ENCODE measurements around the gene UBA6. TPM values are rescaled to one million over a fixed set of nuclear protein-coding genes. Genes with fewer than 3 reads are reported as not detected.

Gene UBA6
- total RNA-seq, 1 donor from 2014 or later, result 146 TPM

GRCh38 chr4:67694662-67695061 lies 6.3 kb downstream of the UBA6 start:
- H3K4me3 ChIP-seq (ENCODE audit: low read depth, low read length), result no peak overlapping the region
- DNase-seq (ENCODE audit: low read depth), result no peak
- no peaks in the 10 kb centered on the region for H3K36me3 ChIP-seq (ENCODE audit: control insufficient read depth, insufficient read depth, low read length)
- H3K27me3 ChIP-seq (ENCODE audit: control insufficient read depth, insufficient read depth, low read length), result no peaks in the 10 kb centered on the region
- no peak for TF ChIP-seq CTCF (IDR thresholded peaks at IDR 0.05; ENCODE audit: insufficient read depth, low read length, poor library complexity, severe bottlenecking)

GRCh38 chr4:67691328-67691727 lies 9.6 kb downstream of the UBA6 start:
- H3K27me3 ChIP-seq (ENCODE audit: control insufficient read depth, insufficient read depth, low read length), result no peaks in the 10 kb centered on the region
- no peak overlapping the region for H3K4me3 ChIP-seq (ENCODE audit: low read depth, low read length)
- DNase-seq (ENCODE audit: low read depth), result no peak
- no peaks in the 10 kb centered on the region for H3K36me3 ChIP-seq (ENCODE audit: control insufficient read depth, insufficient read depth, low read length)
- no peak for TF ChIP-seq CTCF (IDR thresholded peaks at IDR 0.05; ENCODE audit: insufficient read depth, low read length, poor library complexity, severe bottlenecking)

DNA sequence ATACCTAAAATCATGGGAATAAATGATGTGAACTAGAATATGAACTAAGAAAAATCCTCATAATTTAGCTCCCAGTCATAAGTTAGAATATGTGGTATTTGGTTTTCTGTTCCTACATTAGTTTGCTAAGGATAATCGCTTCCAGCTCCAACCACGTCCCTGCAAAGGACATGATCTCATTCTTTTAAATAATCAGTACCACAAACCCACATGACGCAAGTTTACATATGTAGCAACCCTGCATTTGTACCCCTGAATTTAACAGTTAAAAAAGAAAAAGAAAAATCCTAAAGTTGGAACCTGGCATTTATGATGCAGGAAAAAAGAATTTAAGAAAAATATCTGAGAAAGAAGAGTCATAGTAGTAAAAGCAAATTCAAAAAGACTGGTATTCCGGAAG lies 13.3 kb downstream of the UBA6 start:
- no peak for TF ChIP-seq CTCF (IDR thresholded peaks at IDR 0.05; ENCODE audit: insufficient read depth, low read length, poor library complexity, severe bottlenecking)
- H3K36me3 ChIP-seq (ENCODE audit: control insufficient read depth, insufficient read depth, low read length), result no peaks in the 10 kb centered on the region
- H3K4me3 ChIP-seq (ENCODE audit: low read depth, low read length), result no peak overlapping the region
- H3K27me3 ChIP-seq (ENCODE audit: control insufficient read depth, insufficient read depth, low read length), result no peaks in the 10 kb centered on the region
- no peak for DNase-seq (ENCODE audit: low read depth)

DNA sequence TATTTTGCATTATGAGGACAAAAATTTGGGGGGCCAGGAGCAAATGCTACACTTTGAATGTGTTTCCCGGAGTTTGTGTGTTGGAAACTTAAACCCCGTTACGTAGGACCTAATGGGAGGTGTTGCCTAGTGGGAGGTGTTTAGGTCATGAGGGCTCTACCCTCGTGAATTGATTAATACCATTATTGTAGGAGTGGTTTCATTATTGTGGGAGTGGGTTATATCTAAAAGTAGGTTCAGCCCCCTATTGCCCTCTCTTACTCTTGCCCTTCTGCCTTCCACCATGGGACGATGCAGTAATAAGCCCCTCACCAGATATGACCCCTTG lies 15.5 kb downstream of the UBA6 start:
- no peak for DNase-seq (ENCODE audit: low read depth)
- Histone ChIP-seq H3K4me3 (ENCODE audit: low read depth, low read length) (no peak overlapping the region), H3K36me3 (ENCODE audit: control insufficient read depth, insufficient read depth, low read length) (no peaks in the 10 kb centered on the region), H3K27me3 (ENCODE audit: control insufficient read depth, insufficient read depth, low read length) (no peaks in the 10 kb centered on the region)
- no peak for TF ChIP-seq CTCF (IDR thresholded peaks at IDR 0.05; ENCODE audit: insufficient read depth, low read length, poor library complexity, severe bottlenecking)

GRCh38 chr4:67684839-67685531 lies 16.0 kb downstream of the UBA6 start:
- TF ChIP-seq CTCF (IDR thresholded peaks at IDR 0.05; ENCODE audit: insufficient read depth, low read length, poor library complexity, severe bottlenecking), result no peak
- no peak for DNase-seq (ENCODE audit: low read depth)
- Histone ChIP-seq H3K27me3 (ENCODE audit: control insufficient read depth, insufficient read depth, low read length) (no peaks in the 10 kb centered on the region), H3K4me3 (ENCODE audit: low read depth, low read length) (no peak overlapping the region), H3K36me3 (ENCODE audit: control insufficient read depth, insufficient read depth, low read length) (no peaks in the 10 kb centered on the region)

DNA sequence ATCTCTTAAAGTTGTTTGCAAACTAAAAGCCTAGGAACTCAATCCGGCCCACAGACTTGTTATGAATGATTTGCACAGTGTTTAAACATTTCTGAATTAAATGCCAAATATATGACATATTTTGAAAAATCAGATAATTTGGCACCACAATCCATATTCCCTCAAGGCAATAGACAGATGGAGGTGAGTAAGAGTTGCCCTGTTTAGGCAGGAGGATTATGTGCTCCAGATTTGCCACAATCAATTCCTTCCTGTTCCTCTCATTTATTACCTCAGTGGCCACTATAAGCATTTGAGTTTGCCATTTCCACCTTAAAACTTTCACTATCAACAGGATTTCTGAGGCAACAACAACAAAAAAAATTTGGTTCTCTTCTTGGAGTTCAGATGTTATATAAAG lies 18.7 kb downstream of the UBA6 start:
- Histone ChIP-seq H3K27me3 (ENCODE audit: control insufficient read depth, insufficient read depth, low read length) (no peaks in the 10 kb centered on the region), H3K4me3 (ENCODE audit: low read depth, low read length) (no peak overlapping the region), H3K36me3 (ENCODE audit: control insufficient read depth, insufficient read depth, low read length) (no peaks in the 10 kb centered on the region)
- DNase-seq (ENCODE audit: low read depth), result no peak
- no peak for TF ChIP-seq CTCF (IDR thresholded peaks at IDR 0.05; ENCODE audit: insufficient read depth, low read length, poor library complexity, severe bottlenecking)
